ENCODE results near the gene TMEM74B. TPM values are rescaled to one million over a fixed set of nuclear protein-coding genes. Genes with fewer than 3 reads are reported as not detected.

Gene TMEM74B
- total RNA-seq, 1 experiment from 2014 or later, result 1.1 TPM

GRCh38 chr20:1199964-1200363 is 15.2 kb upstream of the TMEM74B start:
- Histone ChIP-seq H3K36me3 (ENCODE audit: control insufficient read depth, insufficient read depth, low read length) (no peaks in the 10 kb centered on the region), H3K4me3 (ENCODE audit: low read depth in 2 of 2, low read length in 2 of 2) (no peak overlapping the region), H3K9me3 (ENCODE audit: control insufficient read depth, insufficient read depth, low read depth, low read length) (no peaks in the 10 kb centered on the region), H3K4me1 (ENCODE audit: control insufficient read depth, insufficient read depth, low read length) (no peaks in the 10 kb centered on the region), H3K27me3 (ENCODE audit: control insufficient read depth, insufficient read depth, low read length) (peaks cover 3% of the 10 kb centered on the region; the same call in 1 of the 2 replicates), H3K27ac (ENCODE audit: low read length) (no peak overlapping the region)
- ChIA-PET CTCF (no interaction called here), POLR2A (no interaction called here)
- in situ Hi-C loops (cut with HindIII; ENCODE audit: low pct_unique_long_range_greater_than_20kb, low sequenced_read_pairs) (no loop called here), intact Hi-C loops (cut with micrococcal nuclease; ENCODE audit: unreplicated experiment) (no loop called here)
- DNase-seq (ENCODE audit: low read depth, low spot score) (no peak), ATAC-seq (no peak)
- no peak for TF ChIP-seq SIN3A (IDR thresholded peaks at IDR 0.05; ENCODE audit: borderline replicate concordance, insufficient read depth, low read depth, low read length)
- no peak for TF ChIP-seq POLR2AphosphoS5 (IDR thresholded peaks at IDR 0.05; ENCODE audit: low read depth, low read length)
- no peak for TF ChIP-seq REST (IDR thresholded peaks at IDR 0.05; ENCODE audit: insufficient read depth in 1 of 2, low read depth in 2 of 2, low read length in 1 of 2)
- TF ChIP-seq TCF7L2 (IDR thresholded peaks at IDR 0.05; ENCODE audit: low read depth, low read length), result no peak
- no peak for TF ChIP-seq CTCF (IDR thresholded peaks at IDR 0.05)
- BruUV-seq (replicated peaks), result no TSS peak

- intact Hi-C loops (cut with micrococcal nuclease; ENCODE audit: unreplicated experiment) (no loop called here), in situ Hi-C loops (cut with HindIII; ENCODE audit: low pct_unique_long_range_greater_than_20kb, low sequenced_read_pairs) (no loop called here)
- H3K27ac ChIP-seq (ENCODE audit: low read length), result no peak overlapping the region
- TF ChIP-seq SIN3A (IDR thresholded peaks at IDR 0.05; ENCODE audit: borderline replicate concordance, insufficient read depth, low read depth, low read length) (no peak), TCF7L2 (IDR thresholded peaks at IDR 0.05; ENCODE audit: low read depth, low read length) (no peak), POLR2AphosphoS5 (IDR thresholded peaks at IDR 0.05; ENCODE audit: low read depth, low read length) (no peak), CTCF (IDR thresholded peaks at IDR 0.05) (no peak), REST (IDR thresholded peaks at IDR 0.05; ENCODE audit: insufficient read depth in 1 of 2, low read depth in 2 of 2, low read length in 1 of 2) (no peak)
- BruUV-seq (replicated peaks), result no TSS peak
- H3K9me3 ChIP-seq (ENCODE audit: control insufficient read depth, insufficient read depth, low read depth, low read length), result no peaks in the 10 kb centered on the region
- CTCF ChIA-PET, result no interaction called here
- no peak for ATAC-seq
- no peaks in the 10 kb centered on the region for H3K36me3 ChIP-seq (ENCODE audit: control insufficient read depth, insufficient read depth, low read length)
- DNase-seq (ENCODE audit: low read depth, low spot score), result no peak
- H3K27me3 ChIP-seq (ENCODE audit: control insufficient read depth, insufficient read depth, low read length), result peaks cover 3% of the 10 kb centered on the region; the same call in 1 of the 2 replicates
- H3K4me1 ChIP-seq (ENCODE audit: control insufficient read depth, insufficient read depth, low read length), result no peaks in the 10 kb centered on the region
- POLR2A ChIA-PET, result no interaction called here
- no peak overlapping the region for H3K4me3 ChIP-seq (ENCODE audit: low read depth in 2 of 2, low read length in 2 of 2)
Observed at GRCh38 chr20:1199212-1199873, 14.6 kb upstream of the TMEM74B start.
